Dedifferentiated amniotic fluid mesenchymal stem cell (primary cell): ENCODE measurements around the gene P2RX2.

Experiments
- DNase-seq: peaks from one replicate; pipeline ENCODE4 v3.0.0-alpha.2; 2016; ENCODE audit errors: extremely low spot score

Gene P2RX2

GRCh38 chr12:132618683-132619043 lies at the start of gene P2RX2:
P2RX2 (plus strand) TSS chr12:132618776; CDS start chr12:132618817, 41 bp downstream.
- no peak for DNase-seq

DNA sequence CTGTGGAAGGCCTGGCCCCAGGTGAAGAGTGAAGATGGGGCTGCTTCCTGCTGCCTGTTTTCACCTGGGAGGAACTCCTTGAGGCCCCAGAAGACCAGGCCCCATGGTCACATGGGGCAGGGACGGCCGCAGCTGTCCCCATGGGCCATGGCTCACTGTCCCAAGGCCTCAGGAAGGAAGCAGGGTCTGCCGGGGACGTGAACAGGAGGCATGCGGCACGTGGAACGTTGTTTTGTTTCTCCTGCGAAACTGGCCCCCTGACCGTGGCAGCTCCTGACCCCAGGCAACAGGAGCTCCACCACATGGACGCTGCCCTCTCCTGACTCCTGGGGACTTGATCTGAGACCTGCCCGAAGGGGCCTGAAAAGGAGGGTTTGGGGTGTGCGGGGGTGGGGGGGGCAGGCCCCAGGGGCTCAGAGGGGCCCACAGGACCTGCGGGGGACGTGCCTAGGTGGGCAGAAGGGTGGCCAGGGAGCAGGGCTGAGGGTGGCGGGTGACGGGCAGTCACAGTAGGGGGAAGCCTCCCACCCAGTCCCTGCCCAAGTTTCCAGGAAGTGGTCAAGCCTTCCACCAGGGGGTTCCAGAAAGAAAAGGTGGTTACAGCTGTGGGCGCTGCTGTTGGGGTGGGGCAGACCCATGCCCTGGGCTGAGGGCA lies 49.6 kb upstream of the P2RX2 start:
- DNase-seq = no peak

DNA sequence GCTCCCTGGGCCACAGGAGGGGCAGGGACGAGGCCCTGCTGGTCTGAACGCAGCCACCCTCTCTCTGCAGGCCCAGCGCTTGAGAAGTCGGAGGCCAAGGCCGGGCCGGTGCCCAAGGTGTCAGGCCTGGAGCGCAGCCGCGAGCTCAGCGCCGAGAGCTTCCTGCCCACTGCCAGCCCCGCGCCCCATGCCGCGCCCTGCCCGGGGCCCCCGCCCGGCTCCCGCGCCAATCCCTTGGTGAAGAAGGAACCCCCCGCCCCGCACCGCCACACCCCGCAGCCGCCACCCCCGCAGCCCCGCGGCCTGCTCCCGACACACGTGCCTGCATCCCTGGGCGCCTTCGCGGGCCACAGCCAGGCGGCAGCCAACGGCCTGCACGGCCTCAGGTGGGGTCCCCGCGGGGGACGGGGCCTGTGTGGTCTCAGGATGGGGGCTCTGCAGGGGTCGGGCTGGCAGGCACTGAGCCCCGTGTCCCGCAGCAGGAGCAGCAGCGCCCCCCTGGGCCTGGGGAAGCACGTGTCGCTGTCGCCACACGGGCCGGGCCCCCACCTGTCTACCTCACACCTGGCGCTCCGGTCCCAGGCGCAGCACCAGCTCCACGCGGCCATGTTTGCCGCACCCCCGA lies 48.6 kb upstream of the P2RX2 start:
- DNase-seq = no peak

GRCh38 chr12:132570635-132571034 lies 47.9 kb upstream of the P2RX2 start:
- DNase-seq = no peak

DNA sequence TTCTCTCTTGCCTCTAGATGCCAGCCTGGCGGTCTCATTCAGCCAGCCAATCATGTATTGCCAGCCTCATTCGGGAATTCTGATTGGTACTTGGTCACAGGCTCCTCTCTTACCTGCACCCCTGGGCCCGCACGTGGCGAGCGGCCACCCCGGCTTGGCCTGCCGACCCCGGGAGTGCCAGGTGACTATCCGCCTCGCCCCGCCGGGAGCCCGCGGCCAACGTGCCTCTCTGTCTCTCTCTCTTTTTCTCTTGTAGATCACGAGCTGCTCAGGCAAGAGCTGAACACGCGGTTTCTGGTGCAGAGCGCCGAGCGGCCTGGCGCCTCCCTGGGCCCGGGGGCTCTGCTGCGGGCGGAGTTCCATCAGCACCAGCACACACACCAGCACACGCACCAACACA lies 47.5 kb upstream of the P2RX2 start:
- no peak for DNase-seq

DNA sequence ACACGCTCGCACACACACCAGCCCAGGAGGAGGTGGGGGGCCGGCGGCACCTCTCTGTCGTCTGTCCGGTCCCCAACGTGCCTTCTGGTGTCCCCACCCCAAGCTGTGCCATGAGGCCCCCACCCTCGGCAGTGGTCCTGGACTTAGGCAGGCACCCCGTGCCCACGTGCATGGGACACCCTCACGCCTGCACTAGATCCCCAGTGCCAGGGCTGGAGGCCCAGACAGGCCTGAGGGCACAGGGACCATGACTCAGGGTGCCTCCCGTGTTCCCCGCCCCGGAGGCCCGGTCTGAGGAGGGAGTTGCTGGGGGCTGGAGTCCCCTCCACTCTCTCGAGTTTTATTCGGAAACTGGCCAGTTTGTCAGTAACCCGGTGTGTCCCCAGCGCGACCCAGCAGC lies 47.0 kb upstream of the P2RX2 start:
- DNase-seq = no peak

- DNase-seq = no peak
Observed at GRCh38 chr12:132572106-132572505, 46.5 kb upstream of the P2RX2 start.

DNA sequence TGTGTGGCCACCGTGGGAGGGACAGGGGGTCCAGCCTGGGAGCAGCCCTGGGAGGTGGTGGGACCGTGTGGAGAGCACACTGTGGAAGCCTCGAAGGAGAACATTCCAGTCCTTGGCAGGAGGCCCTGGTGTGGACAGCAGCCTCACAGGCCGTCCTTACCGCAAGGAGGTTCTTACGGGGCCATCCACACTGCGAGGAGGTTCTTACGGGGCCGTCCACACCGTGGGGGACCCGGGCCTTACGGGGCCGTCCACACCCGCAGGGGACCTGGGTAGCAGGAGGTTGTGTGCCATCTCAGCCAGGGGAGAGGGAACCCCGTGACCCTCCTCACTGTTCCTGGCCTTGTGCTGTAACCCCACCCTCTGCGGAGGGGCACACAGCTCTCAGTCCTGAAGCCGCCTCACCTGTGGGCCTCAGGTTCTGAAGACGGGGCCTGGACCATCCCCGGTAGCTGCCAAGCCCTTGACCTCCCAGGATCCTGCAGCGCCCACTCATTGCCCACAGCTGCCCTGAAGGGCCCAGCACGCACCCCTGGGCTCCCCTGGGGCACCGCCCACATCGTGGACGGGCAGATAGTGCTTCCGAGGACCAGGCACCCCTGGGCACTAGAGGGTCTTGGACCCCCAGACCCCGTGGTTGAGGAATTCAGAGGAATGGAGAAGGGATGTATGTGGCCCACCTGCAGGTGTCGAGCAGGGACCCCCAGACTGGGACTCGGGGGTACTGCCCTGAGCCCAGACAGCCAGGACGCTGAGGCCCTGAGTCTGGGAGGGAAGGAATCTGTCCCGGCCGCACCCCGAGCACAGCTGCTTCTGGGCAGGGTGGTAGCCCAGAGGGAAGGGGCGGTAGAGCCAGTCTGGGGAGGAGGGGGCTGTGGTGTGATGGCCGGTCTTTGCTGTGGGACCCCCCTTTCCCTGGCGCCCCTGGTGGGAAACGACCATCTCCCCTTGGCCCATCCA lies 45.5 kb upstream of the P2RX2 start:
- no peak for DNase-seq

DNA sequence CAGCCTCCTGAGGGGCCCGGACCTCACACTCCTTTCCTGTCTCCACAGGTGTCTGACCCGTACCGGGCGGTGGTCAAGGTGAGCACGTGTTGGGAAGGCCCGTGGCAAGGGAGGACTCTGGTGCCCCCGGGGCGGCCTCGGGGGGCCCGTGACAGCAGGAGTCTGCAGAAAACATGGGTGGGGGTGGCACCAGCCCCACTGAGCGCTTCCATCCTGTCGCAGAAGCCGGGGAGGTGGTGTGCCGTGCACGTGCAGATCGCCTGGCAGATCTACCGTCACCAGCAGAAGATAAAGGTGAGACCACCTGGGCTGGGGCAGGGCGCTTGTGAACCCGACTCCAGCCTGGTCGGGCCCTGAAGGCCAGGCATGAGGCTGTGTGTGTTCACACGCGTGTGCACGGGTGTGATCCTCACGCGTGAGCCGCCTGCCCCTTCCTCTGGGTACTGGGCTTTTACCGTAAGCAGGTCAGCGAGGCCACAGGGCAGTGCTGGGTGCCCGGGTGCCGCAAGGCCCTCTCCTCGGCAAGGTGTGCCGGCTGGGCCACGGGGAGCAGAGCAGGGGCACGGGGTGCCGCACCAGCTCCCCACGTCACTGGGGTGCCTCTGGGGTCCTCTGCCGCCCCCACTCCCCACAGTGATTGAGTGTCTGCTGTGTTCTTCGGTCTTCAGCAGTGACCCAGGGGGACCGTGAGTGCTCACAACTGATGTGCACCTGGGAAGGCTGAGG lies 44.1 kb upstream of the P2RX2 start:
- DNase-seq = no peak

DNA sequence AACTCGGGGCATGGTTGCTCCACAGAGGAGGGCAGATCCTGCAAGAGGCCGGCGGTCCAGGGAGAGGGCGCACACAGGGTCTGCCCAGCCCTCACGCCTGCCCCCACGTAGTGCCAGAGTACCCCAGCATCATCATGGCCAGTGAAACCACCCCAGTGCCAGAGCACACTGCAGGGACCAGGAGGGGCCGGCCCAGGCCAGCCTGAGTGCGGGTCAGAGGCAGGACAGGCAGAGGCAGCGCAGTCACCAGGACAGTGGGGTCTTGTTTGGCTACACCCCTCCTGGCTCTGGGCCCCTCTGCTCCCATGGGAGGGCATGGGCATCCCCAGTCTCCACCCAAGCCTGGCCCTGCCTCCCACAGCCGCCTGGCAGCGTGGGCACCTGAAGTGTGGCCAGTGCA lies 42.9 kb upstream of the P2RX2 start:
- no peak for DNase-seq

DNA sequence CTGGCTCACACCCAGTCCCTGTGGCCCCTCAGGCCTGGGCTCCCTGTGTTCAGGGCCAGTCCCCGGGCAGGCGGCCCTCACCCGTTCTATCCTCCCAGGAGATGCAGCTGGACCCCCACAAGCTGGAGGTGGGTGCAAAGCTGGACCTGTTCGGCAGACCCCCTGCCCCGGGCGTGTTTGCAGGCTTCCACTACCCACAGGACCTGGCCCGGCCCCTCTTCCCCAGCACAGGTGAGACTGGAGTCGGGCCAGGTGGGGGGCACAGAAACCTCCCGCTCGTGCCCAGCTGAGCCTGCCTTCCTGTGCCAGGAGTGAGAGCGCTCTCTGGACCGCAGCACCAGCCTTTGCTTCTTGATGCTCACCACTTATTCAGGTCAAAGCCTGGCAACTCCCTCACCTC lies 41.9 kb upstream of the P2RX2 start:
- no peak for DNase-seq

DNA sequence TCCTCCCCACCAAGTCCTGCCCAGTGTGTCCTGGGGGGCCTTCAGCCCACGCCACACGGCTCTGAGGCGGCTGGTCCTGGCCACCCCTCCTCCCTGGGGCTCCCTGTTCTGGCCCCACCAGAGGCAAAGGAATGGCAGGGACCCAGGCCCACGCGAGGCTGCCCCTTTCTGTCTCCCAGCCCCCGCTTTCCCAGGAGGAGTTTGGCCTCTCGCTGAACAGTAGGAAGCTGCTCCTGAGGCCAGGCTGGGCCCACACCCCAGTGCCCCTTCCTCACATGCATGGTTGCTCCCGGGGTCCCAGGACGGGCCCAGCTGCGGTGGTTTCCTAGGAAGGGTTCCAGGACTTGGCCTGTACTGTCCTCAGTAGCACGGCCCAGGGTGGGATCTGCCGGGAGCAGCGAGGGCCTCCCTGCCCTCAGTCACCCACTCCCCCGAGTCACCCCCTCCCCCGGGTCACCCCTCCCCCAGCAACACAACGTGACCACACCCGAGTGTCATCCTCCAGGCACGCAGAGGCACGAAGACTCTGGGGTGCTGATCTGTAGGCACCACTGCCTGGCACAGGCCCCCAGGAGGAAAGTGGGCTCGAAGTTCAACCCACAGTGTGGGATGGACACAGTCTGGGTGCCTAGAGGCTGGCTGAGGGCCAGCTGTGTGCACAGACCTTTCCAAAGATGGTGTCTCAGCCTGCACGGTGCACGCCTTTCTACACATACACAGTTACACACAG lies 41.2 kb upstream of the P2RX2 start:
- no peak for DNase-seq

DNA sequence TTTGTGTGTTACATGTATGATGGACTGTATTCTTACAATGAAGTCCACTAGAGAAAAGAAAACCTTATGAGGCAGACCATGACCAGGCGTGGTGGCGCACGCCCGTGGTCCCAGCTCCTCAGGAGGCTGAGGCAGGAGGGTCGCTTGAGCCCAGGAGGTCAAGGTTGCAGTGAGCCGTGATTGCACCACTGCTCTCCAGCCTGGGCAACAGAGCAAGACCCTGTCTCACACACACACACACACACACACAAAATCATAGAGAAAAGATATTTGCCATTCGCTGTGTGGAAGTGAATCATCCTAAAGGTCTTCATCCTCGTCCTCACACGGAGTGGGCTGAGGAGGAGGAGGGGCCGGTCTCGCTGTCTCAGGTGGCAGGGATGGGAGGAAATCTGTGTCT lies 40.5 kb upstream of the P2RX2 start:
- DNase-seq = no peak

DNA sequence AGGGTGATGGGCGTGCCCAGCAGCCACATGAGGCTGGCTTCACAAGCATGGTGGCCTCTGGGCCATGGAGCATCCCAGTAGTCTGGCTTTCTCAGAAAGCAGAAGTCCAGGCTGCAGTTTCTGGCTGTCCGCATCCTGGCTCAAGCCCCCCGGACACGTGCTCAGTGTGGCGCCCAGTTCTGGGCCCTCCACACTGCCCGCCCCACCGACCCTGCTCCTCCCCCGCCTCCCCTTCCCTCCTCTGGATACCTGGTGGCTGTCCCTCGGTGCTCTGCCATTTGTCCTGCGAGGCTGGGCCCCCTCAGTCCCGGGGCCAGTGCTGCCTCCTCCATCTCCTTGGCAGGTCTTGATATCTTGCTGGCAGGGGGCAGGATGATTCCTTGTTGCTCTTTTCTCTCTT lies 39.8 kb upstream of the P2RX2 start:
- no peak for DNase-seq

DNA sequence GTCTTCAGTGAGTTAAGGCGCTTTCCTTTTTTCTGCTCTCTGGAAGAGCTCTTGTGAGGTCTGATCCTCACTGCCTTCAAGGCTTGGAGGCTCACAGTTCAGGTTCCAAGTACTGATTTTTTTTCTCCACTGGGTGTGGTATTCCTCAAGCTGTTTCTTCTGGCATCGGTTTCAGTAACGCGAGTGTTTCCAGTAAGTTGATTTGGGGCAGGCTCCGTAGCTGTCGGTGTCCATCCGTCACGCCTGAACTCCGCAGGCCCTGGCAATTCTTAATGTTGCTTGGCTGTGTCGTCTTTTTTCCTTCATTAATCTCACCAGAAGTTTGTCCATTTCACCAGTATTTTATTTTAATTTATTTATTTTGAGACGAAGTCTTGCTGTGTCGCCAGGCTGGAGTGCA lies 38.8 kb upstream of the P2RX2 start:
- no peak for DNase-seq

DNA sequence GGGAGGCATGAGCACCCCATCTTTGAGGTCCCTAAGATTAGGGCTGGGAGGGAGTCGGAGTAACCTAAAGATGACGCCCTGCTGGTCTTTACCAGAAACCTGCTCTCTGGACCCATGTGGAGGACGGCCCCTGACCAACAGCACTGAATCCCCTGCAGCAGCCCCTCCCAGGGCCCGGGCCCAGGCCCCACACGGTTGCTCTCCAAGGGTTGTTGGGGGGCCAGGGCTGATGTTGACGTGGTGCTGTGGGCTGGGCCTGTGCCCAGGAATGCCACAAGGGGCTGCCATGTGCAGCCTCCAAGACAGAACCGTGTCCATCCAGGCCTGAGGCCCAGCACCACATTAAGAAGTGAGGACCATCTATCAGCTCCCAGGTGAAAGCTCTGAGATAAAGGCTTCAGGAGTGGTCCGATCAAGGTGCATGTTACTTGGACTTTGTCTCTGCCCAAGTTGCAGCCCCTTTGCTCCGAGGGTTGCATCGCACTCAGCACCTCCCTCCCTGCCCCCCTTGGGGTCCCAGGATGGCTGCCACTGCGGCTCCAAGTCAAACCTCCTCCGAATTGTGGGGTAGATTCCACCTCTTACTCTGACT lies 37.8 kb upstream of the P2RX2 start:
- DNase-seq = no peak

DNA sequence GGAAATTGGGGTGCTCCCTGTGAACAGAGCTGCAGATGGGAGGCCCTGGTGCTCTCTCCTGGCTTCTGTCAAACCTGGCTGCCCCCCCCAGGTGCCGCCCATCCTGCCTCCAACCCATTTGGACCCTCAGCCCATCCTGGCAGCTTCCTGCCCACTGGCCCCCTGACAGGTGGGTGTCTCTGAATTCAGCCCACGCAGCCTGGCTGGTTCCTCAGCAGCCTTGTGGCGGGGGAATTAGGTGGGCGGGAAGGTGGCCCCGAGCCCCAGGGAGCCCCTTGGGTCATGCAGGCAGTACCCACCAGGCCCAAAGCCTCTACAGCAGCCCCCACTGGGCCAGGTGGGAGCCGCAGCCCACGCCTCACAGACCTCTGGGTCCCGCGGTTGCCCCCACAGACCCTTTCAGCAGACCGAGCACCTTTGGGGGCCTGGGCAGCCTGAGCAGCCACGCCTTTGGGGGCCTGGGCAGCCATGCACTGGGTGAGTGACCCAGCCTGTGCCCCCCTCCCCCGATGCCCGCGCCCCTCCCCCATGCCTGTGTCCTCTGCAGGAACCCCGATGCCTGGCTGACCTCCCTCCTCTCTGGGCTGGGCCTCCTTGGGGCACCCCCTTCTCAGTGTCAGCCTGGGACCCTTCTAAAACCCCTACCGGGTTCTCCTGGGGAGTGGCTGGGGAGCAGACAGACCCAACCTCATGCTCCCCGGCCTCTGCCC lies 37.1 kb upstream of the P2RX2 start:
- no peak for DNase-seq

DNA sequence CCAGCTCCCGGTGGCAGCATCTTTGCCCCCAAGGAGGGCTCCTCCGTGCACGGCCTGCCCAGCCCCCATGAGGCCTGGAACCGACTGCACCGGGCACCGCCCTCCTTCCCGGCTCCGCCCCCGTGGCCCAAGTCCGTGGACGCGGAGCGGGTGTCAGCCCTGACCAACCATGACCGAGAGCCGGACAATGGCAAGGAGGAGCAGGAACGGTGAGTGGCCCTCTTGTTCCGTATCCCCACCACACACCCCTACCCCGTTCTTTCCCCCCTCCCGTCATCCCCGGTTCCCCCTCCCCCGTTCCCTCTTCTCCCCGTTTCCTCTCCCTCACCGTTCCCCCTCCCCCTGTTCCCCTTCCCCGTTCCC lies 36.5 kb upstream of the P2RX2 start:
- DNase-seq = no peak

DNA sequence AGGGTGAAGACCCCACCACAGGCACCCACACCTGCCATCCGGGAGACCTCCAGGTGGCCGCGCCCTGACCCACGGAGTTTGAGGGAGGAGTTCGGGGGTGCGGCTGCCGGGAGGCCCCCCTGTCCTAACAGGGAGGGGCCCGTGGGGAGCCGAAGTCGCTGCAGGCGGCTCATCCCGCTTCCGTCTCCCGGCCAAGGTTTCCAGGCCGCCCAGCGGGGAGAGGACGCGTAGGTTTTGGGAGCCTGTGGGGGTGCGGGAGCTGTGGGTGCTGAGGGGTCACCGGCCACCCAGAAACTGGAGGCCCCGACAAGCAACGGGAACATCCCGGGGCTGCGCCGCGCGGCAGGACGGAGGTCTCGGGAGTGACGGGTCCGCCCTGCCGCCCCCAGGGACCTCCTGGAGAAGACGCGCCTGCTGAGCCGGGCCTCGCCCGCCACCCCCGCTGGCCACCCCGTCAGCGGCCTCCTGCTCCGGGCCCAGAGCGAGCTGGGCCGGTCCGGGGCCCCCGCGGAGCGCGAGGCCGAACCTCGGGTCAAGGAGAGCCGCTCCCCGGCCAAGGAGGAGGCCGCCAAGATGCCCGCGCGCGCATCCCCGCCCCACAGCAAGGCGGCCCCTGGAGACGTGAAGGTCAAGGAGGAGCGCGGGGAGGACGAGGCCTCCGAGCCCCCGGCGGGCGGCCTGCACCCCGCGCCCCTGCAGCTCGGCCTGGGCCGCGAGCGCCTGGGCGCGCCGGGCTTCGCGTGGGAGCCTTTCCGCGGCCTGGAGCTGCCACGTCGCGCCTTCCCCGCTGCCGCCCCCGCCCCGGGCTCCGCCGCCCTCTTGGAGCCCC lies 35.8 kb upstream of the P2RX2 start:
- DNase-seq = no peak

DNA sequence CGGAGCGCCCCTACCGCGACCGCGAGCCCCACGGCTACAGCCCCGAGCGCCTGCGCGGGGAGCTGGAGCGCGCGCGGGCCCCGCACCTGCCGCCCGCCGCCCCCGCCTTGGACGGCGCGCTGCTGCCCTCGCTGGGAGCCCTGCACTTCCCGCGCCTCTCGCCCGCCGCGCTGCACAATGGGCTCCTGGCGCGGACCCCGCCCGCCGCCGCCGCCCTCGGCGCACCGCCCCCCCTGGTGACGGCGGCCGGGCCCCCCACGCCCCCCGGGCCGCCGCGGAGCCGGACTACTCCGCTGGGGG lies 35.2 kb upstream of the P2RX2 start:
- DNase-seq = no peak
